ENCODE data around the gene CHD8.
"Not testable (repeated sequence)": the region's sequence is repeated elsewhere in the genome, so short reads cannot be mapped to it uniquely, and the experiment has no call there.

Gene CHD8

DNA sequence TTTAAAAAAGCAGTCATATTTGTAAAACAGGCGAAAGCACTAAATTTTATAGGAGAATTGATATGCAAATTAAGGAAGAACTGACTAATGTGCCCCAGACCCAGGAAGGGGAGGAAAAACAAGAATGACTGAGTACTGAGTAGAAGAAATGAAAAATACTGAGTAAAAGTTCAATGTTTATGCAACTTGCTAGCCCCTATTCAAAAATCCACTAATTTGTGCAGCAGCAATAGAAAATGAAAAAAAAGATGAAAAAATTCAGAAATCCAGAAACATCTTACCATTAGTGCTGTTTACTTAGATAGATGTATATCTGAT lies 6.1 kb downstream of the CHD8 start:
- Histone ChIP-seq H3K4me3 (ENCODE audit: low read depth, low read length, poor library complexity, severe bottlenecking) (no peak overlapping the region), H3K36me3 (ENCODE audit: insufficient read depth, low read length) (peaks cover 37% of the 10 kb centered on the region), H3K27me3 (ENCODE audit: insufficient read depth, low read length) (no peaks in the 10 kb centered on the region), H3K27ac (ENCODE audit: low read depth, low read length, poor library complexity, severe bottlenecking) (peak overlapping the region; percentile 4), H4K20me1 (ENCODE audit: insufficient read depth, low read length) (peaks cover 6% of the 10 kb centered on the region), H3K9me2 (ENCODE audit: low read depth, low read length) (no peaks in the 10 kb centered on the region), H3K4me1 (ENCODE audit: insufficient read depth, low read length, severe bottlenecking) (peaks cover 31% of the 10 kb centered on the region), H3K4me2 (ENCODE audit: low read length) (no peak overlapping the region; the same call in 1 of the 2 replicates), H2AFZ (ENCODE audit: low read length) (no peak overlapping the region), H3K9me3 (ENCODE audit: low read length) (no peaks in the 10 kb centered on the region), H3K9ac (ENCODE audit: low read length) (no peak overlapping the region), H3F3A (ENCODE audit: insufficient read depth, low read length) (no peaks in the 10 kb centered on the region), H3K79me2 (ENCODE audit: insufficient read depth, low read length) (peaks cover 90% of the 10 kb centered on the region)
- TF ChIP-seq EZH2 (IDR thresholded peaks at IDR 0.05; ENCODE audit: borderline replicate concordance, low read length): no peak

GRCh38 chr14:21442657-21443056 lies 13.3 kb downstream of the CHD8 start:
- H3K9me3 ChIP-seq (ENCODE audit: low read length); H4K20me1 ChIP-seq (ENCODE audit: insufficient read depth, low read length); H3K27ac ChIP-seq (ENCODE audit: low read depth, low read length, poor library complexity, severe bottlenecking): not testable (repeated sequence)

DNA sequence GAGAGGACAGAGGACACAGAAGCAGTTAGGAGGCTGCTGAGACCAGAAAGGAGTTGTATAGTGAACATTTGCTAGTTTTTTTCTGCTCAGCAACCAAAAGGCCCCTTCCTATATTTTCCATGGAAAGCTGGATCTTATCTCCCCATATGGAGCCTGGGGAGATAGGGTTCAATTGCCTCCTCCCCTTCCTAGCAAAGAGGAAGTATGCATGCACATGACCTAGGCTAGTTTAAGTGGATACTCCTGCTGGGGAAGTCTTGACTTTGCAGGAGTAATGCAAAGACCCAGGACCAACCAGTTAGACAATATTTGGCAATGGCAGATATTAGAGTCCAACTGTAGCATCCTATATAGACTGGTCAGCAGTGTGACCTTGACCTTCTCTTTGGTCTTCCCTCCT lies 15.1 kb downstream of the CHD8 start:
- Histone ChIP-seq H3K27ac (ENCODE audit: low read depth, low read length, poor library complexity, severe bottlenecking) (no peak overlapping the region), H3F3A (ENCODE audit: insufficient read depth, low read length) (no peaks in the 10 kb centered on the region), H3K9me2 (ENCODE audit: low read depth, low read length) (no peaks in the 10 kb centered on the region), H3K4me3 (ENCODE audit: low read depth, low read length, poor library complexity, severe bottlenecking) (no peak overlapping the region), H3K4me1 (ENCODE audit: insufficient read depth, low read length, severe bottlenecking) (peaks cover 14% of the 10 kb centered on the region), H3K9ac (ENCODE audit: low read length) (no peak overlapping the region), H3K27me3 (ENCODE audit: insufficient read depth, low read length) (no peaks in the 10 kb centered on the region), H4K20me1 (ENCODE audit: insufficient read depth, low read length) (no peaks in the 10 kb centered on the region), H2AFZ (ENCODE audit: low read length) (no peak overlapping the region), H3K79me2 (ENCODE audit: insufficient read depth, low read length) (peaks cover 59% of the 10 kb centered on the region), H3K4me2 (ENCODE audit: low read length) (no peak overlapping the region), H3K9me3 (ENCODE audit: low read length) (no peaks in the 10 kb centered on the region), H3K36me3 (ENCODE audit: insufficient read depth, low read length) (peaks cover 5% of the 10 kb centered on the region; the same call in 1 of the 2 replicates)
- TF ChIP-seq EZH2 (IDR thresholded peaks at IDR 0.05; ENCODE audit: borderline replicate concordance, low read length) (no peak), CTCF (IDR thresholded peaks at IDR 0.05; ENCODE audit: low read length) (no peak)

More at GRCh38 chr14:21442657-21443056, 13.3 kb downstream of the CHD8 start:
- not testable (repeated sequence) for H3K36me3 ChIP-seq (ENCODE audit: insufficient read depth, low read length); H3K4me1 ChIP-seq (ENCODE audit: insufficient read depth, low read length, severe bottlenecking); H3K9me2 ChIP-seq (ENCODE audit: low read depth, low read length); H3K9ac ChIP-seq (ENCODE audit: low read length); H3F3A ChIP-seq (ENCODE audit: insufficient read depth, low read length); H3K4me3 ChIP-seq (ENCODE audit: low read depth, low read length, poor library complexity, severe bottlenecking); H2AFZ ChIP-seq (ENCODE audit: low read length); H3K4me2 ChIP-seq (ENCODE audit: low read length); H3K27me3 ChIP-seq (ENCODE audit: insufficient read depth, low read length)
- peaks cover 62% of the 10 kb centered on the region for H3K79me2 ChIP-seq (ENCODE audit: insufficient read depth, low read length)

DNA sequence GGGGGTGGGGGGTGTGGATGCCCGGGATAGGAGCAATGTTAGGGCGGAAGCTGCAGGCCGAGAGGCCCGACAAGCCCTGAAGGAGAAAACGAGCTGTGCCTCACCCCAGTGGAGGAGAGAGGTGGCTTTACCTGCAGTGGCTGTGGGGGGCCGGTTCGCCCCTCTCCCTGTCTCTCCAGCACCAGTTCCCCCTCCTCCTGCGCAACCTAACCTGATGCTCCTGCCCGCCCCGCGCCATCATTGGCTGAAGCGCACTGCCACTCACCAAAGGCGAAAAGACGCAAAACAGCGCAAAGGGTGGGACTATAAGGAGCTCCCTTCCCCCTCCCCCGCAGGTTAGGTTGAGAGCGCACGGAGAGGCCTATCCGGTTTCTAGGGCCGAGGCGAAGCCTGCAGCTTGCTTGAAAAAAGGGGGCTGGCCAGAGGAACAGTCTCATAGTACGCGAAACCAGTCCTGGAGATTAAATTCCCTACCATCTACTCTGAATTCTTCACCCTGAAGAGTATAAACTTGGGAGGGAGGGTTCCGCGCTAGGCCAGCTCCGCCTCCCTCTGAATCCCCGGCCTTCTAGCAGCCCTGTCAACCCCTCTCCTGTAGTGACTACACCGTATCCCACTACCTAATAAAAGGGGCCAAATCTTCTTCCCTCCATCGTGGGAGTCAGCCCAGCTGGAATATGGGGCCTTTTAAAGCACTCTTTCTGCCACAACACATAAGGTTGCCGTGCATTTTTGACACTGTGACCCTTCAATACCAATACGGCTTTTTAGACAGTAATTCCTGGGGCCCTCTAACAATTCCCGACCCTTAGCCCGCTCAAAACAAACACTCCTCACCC lies 18.6 kb downstream of the CHD8 start:
- TF ChIP-seq EZH2 (IDR thresholded peaks at IDR 0.05; ENCODE audit: borderline replicate concordance, low read length) (no peak), CTCF (IDR thresholded peaks at IDR 0.05; ENCODE audit: low read length) (no peak)
- H4K20me1 ChIP-seq (ENCODE audit: insufficient read depth, low read length): no peaks in the 10 kb centered on the region
- peaks cover 73% of the 10 kb centered on the region for H3K79me2 ChIP-seq (ENCODE audit: insufficient read depth, low read length)

More for the DNA sequence above, 18.6 kb downstream of the CHD8 start:
- no peaks in the 10 kb centered on the region for H3K9me2 ChIP-seq (ENCODE audit: low read depth, low read length)
- peak overlapping the region; percentile 91 for H3K4me2 ChIP-seq (ENCODE audit: low read length)
- no peak overlapping the region for H2AFZ ChIP-seq (ENCODE audit: low read length)
- H3K27me3 ChIP-seq (ENCODE audit: insufficient read depth, low read length): no peaks in the 10 kb centered on the region
- H3F3A ChIP-seq (ENCODE audit: insufficient read depth, low read length): no peaks in the 10 kb centered on the region
- H3K4me1 ChIP-seq (ENCODE audit: insufficient read depth, low read length, severe bottlenecking): peaks cover 19% of the 10 kb centered on the region
- peaks cover 4% of the 10 kb centered on the region; the same call in 1 of the 2 replicates for H3K36me3 ChIP-seq (ENCODE audit: insufficient read depth, low read length)
- peak overlapping the region; percentile 56 for H3K27ac ChIP-seq (ENCODE audit: low read depth, low read length, poor library complexity, severe bottlenecking)
- peak overlapping the region; percentile 74 for H3K9ac ChIP-seq (ENCODE audit: low read length)
- peak overlapping the region; percentile 76 for H3K4me3 ChIP-seq (ENCODE audit: low read depth, low read length, poor library complexity, severe bottlenecking)
- no peaks in the 10 kb centered on the region for H3K9me3 ChIP-seq (ENCODE audit: low read length)

Measured in OCI-LY1 (cell line).